IMR-90 (cell line): ENCODE data around the gene ANG.

Experiments
- BHLHE40 ChIP-seq: fragments of 150-350 bp; IDR thresholded peaks from 2 replicates; pipeline ENCODE4 v1.6.1; 2016; ENCODE audit warnings: mild to moderate bottlenecking, low read depth, low read length
- CEBPB ChIP-seq: IDR thresholded peaks from 2 replicates; pipeline ENCODE4 v1.6.1; 2012; ENCODE audit warnings: low read depth, low read length, improper control_type of control experiment
- CHD1 ChIP-seq: IDR thresholded peaks from 2 replicates; pipeline ENCODE4 v1.6.1; 2012; ENCODE audit warnings: low read depth, low read length, improper control_type of control experiment
- FOS ChIP-seq: fragments of 150-350 bp; IDR thresholded peaks from 2 replicates; pipeline ENCODE4 v1.6.1; 2016; ENCODE audit warnings: low read depth, low read length
- MAFK ChIP-seq: IDR thresholded peaks from 2 replicates; pipeline ENCODE4 v1.6.1; 2012; ENCODE audit warnings: low read depth, low read length, improper control_type of control experiment
- MAZ ChIP-seq: IDR thresholded peaks from 2 replicates; pipeline ENCODE4 v1.6.1; 2012; ENCODE audit warnings: low read depth, mild to moderate bottlenecking, low read length, improper control_type of control experiment, moderate library complexity, borderline replicate concordance
- MXI1 ChIP-seq: IDR thresholded peaks from 2 replicates; pipeline ENCODE4 v1.6.1; 2012; ENCODE audit warnings: low read depth, mild to moderate bottlenecking, low read length, moderate library complexity, borderline replicate concordance
- POLR2A ChIP-seq: IDR thresholded peaks from 2 replicates; pipeline ENCODE4 v1.6.1; 2012; ENCODE audit warnings: mild to moderate bottlenecking, low read depth, low read length
- RAD21 ChIP-seq: IDR thresholded peaks from 2 replicates; pipeline ENCODE4 v1.6.1; 2012; ENCODE audit warnings: low read length, improper control_type of control experiment
- RCOR1 ChIP-seq: IDR thresholded peaks from 2 replicates; pipeline ENCODE4 v1.6.1; 2012; ENCODE audit warnings: mild to moderate bottlenecking, low read length, improper control_type of control experiment; ENCODE audit not compliant: insufficient replicate concordance
- RFX5 ChIP-seq: IDR thresholded peaks from 2 replicates; pipeline ENCODE4 v1.8.0; 2012; ENCODE audit warnings: low read depth, mild to moderate bottlenecking, low read length, moderate library complexity
- TF ChIP-seq, protein P1 (sequence below): conservative IDR thresholded peaks from 2 replicates; pipeline ENCODE4 v1.5.1; 2012; ENCODE audit warnings: mild to moderate bottlenecking, low read depth, low read length, improper control_type of control experiment

DNA sequence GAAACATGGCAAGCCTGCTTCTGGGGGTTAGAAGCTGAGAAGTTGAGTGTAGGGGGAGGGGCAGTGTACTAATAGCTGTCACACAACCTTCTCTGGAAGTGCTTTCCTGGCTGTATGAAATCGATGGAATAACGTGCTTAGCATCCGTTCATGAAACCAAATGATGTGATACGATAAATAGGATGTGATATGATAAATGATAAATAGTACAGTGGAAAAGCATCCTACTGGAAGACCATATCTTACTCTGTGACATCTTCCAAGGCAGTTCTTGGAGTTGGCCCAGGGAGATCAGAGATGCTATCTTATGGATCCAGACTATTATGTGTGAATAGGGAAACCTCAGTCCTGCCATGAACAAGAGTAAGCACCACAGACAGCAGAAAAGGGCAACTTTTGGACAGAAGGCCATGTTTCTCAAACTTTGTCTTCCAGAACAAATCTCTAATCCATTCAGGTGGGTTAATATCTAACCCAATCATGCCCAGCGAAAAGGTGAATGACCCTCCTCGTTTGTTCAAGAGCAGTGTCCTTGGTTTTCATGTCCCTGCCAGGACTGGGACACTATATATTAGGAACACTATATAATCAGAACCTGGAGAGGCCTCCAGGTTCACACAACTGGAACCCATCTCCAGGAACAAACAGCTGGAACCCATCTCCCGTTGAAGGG lies at the start of gene ANG:
- TF ChIP-seq, protein P1, sequence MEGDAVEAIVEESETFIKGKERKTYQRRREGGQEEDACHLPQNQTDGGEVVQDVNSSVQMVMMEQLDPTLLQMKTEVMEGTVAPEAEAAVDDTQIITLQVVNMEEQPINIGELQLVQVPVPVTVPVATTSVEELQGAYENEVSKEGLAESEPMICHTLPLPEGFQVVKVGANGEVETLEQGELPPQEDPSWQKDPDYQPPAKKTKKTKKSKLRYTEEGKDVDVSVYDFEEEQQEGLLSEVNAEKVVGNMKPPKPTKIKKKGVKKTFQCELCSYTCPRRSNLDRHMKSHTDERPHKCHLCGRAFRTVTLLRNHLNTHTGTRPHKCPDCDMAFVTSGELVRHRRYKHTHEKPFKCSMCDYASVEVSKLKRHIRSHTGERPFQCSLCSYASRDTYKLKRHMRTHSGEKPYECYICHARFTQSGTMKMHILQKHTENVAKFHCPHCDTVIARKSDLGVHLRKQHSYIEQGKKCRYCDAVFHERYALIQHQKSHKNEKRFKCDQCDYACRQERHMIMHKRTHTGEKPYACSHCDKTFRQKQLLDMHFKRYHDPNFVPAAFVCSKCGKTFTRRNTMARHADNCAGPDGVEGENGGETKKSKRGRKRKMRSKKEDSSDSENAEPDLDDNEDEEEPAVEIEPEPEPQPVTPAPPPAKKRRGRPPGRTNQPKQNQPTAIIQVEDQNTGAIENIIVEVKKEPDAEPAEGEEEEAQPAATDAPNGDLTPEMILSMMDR: no peak
- no peak for TF ChIP-seq MAFK
- no peak for TF ChIP-seq CEBPB
- no peak for TF ChIP-seq MAZ
- TF ChIP-seq POLR2A: no peak
- no peak for TF ChIP-seq RAD21
- no peak for TF ChIP-seq BHLHE40
- no peak for TF ChIP-seq MXI1
- TF ChIP-seq RCOR1: no peak
- no peak for TF ChIP-seq CHD1
- no peak for TF ChIP-seq RFX5
- TF ChIP-seq FOS: no peak
